Measurements from ENCODE around the gene INF2. TPM values are rescaled to one million over a fixed set of nuclear protein-coding genes. Genes with fewer than 3 reads are reported as not detected.

INF2 gene
- total RNA-seq, 4 donors from 2014 or later = 39.9 to 199 (median 72.4) TPM

DNA sequence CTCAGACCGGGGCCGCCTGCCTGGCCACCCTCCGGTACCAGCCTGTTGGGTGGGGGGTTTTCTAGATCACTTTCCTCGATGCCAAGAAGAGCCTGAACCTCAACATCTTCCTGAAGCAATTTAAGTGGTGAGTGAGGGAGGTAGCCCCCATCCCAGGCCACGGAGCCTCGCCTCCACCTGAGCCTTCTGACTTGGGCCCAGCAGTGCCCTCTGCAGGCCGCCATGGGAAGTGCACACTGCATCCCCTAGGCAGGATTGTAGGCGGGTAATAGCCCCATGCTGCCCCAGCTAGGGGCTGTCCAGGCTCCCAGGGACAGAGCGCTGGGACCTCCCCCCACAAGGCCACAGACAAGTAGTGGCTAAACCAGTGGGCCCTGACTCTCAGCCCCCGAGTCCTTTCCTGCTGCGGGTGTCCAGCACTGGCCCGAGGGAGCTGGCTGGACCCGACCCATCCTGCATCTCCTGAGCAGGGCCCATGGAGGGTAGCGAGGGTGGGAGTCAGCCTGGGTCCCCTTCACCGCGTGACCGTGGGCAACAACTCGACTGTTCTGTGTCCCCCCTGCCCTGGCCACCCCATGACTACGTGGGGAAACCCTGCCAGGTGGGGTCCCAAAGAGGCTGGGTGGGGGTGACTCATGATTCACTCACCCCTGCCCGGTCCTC lies 19.3 kb downstream of the INF2 start:
- TF ChIP-seq, protein P1, sequence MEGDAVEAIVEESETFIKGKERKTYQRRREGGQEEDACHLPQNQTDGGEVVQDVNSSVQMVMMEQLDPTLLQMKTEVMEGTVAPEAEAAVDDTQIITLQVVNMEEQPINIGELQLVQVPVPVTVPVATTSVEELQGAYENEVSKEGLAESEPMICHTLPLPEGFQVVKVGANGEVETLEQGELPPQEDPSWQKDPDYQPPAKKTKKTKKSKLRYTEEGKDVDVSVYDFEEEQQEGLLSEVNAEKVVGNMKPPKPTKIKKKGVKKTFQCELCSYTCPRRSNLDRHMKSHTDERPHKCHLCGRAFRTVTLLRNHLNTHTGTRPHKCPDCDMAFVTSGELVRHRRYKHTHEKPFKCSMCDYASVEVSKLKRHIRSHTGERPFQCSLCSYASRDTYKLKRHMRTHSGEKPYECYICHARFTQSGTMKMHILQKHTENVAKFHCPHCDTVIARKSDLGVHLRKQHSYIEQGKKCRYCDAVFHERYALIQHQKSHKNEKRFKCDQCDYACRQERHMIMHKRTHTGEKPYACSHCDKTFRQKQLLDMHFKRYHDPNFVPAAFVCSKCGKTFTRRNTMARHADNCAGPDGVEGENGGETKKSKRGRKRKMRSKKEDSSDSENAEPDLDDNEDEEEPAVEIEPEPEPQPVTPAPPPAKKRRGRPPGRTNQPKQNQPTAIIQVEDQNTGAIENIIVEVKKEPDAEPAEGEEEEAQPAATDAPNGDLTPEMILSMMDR (IDR thresholded peaks at IDR 0.05; ENCODE audit: low read depth) = no peak

DNA sequence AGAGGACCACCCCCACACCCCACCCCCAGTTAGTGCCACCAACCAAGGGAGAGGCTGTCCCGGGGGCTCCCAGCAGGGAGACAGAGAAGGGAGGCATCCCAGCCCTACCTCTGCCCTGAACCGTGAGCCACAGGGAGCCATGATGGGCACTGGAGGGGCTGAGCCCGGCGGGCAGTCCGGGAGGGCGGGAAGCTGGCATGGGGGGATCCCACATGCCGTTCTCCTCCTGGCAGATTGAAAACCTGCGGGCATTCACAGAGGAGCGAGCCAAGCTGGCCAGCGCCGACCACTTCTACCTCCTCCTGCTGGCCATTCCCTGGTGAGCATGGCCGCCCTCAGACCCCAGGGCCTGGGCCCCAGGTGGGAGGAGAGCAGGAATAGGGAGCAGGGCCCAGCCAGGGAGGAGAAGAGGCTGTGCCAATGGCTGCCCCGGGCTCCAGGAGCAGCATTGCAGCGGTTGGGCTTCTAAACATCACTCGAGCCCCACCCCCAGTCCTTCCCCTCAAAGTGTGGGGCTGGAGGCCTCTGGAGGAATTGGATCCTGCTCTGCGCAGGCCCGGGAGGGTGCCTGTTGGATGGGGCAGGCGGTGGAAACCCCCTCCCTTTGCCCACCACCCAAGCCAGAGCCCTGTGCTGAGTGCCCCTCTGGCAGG lies 20.1 kb downstream of the INF2 start:
- TF ChIP-seq, protein P1 (IDR thresholded peaks at IDR 0.05; ENCODE audit: low read depth) = no peak

DNA sequence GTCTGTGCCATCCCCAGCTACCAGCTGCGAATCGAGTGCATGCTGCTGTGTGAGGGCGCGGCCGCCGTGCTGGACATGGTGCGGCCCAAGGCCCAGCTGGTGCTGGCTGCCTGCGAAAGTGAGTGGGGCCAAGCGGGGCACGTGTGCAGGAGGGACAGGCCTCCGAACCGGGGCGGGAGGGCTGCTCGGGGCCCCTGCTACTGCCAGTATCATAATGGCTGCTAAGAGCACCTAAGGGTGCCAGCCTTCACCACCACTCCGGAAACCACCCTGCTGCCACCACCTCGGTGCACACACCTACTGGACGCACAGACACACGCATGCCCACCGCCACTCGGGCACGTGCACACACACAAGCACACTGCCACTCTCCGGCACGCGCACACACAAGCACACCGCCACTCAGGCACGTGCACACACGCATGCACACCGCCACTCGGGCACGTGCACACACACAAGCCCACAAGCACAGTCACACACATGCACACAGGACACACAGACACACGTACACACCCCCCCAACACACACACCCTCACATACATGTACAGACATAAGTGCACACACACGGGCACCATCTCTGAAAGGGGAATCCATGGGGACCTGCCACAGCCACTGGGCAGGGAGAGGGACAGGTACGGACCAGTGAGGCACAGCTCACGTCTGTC lies 20.8 kb downstream of the INF2 start:
- TF ChIP-seq, protein P1 (IDR thresholded peaks at IDR 0.05; ENCODE audit: low read depth) = no peak

DNA sequence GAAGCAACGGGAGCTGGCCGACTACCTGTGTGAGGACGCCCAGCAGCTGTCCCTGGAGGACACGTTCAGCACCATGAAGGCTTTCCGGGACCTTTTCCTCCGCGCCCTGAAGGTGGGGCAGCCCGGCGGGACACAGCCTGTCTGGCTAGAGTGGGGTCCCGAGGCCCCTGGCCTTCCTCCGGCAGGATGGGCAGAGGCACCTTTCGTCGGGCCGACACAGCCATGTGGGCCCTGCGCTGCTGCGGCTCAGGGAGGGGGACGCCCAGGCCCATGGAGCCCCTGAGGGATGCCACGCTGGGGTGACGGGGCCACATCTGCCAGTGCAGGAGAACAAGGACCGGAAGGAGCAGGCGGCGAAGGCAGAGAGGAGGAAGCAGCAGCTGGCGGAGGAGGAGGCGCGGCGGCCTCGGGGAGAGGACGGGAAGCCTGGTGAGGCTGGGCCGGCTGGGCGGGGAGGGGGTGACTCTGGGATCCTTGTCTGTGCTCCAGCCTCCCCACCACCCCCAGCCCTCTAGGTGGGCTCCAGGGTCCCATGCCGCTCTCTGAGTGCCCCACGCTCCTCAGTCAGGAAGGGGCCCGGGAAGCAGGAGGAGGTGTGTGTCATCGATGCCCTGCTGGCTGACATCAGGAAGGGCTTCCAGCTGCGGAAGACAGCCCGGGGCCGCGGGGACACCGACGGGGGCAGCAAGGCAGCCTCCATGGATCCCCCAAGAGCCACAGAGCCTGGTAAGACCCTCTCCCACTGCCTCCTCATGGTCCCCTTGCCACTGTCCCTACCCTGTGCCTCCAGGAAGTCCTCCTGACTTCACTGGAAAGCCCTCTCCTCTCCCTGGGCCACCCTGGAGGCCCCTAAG lies 23.7 kb downstream of the INF2 start:
- TF ChIP-seq, protein P1 (IDR thresholded peaks at IDR 0.05; ENCODE audit: low read depth) = no peak

DNA sequence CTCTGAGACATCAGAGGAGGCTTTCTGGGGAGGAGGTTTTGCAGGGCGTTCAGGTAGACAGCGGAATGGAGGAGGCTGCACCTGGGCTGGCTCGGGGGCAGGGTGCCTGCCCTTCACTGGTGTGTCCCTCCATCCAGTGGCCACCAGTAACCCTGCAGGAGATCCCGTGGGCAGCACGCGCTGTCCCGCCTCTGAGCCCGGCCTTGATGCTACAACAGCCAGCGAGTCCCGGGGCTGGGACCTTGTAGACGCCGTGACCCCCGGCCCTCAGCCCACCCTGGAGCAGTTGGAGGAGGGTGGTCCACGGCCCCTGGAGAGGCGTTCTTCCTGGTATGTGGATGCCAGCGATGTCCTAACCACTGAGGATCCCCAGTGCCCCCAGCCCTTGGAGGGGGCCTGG lies 24.6 kb downstream of the INF2 start:
- TF ChIP-seq, protein P1 (IDR thresholded peaks at IDR 0.05; ENCODE audit: low read depth) = no peak

DNA sequence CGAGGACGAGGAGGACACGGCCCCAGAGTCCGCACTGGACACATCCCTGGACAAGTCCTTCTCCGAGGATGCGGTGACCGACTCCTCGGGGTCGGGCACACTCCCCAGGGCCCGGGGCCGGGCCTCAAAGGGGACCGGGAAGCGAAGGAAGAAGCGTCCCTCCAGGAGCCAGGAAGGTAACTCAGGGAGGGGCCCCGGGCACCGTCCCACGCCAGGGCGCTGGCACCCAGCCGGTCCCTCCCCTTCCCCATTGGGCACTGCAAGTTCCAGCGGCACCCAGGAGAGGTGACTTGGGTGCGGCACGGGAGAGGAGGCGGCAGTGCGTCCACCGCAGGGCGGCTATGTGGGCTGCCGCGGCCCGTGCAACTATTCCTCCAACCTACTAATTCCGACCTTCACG lies 25.3 kb downstream of the INF2 start:
- TF ChIP-seq, protein P1 (IDR thresholded peaks at IDR 0.05; ENCODE audit: low read depth) = no peak
